ENCODE data around the gene VTI1A. TPM values are rescaled to one million over a fixed set of nuclear protein-coding genes. Genes with fewer than 3 reads are reported as not detected.
A peak's percentile ranks its signal among the peaks of the same experiment; 100 is the strongest.

Gene VTI1A
- total RNA-seq, 1 experiment from 2014 or later, result 28.6 TPM

- Mint-ChIP-seq H3K4me3 (ENCODE audit: low read depth, unreplicated experiment) (no peak overlapping the region), H3K36me3 (ENCODE audit: insufficient read depth, unreplicated experiment) (peaks cover 5% of the 10 kb centered on the region), H3K9me3 (ENCODE audit: low read depth, unreplicated experiment) (peaks cover 2% of the 10 kb centered on the region), H3K27ac (ENCODE audit: unreplicated experiment) (no peak overlapping the region), H3K4me1 (ENCODE audit: low read depth, unreplicated experiment) (peaks cover 47% of the 10 kb centered on the region), H3K27me3 (ENCODE audit: unreplicated experiment) (no peaks in the 10 kb centered on the region)
- intact Hi-C loops (cut with micrococcal nuclease; ENCODE audit: unreplicated experiment), result no loop called here
- no peak for DNase-seq
- CTCF ChIA-PET, result no interaction called here
- TF ChIP-seq, protein P1, sequence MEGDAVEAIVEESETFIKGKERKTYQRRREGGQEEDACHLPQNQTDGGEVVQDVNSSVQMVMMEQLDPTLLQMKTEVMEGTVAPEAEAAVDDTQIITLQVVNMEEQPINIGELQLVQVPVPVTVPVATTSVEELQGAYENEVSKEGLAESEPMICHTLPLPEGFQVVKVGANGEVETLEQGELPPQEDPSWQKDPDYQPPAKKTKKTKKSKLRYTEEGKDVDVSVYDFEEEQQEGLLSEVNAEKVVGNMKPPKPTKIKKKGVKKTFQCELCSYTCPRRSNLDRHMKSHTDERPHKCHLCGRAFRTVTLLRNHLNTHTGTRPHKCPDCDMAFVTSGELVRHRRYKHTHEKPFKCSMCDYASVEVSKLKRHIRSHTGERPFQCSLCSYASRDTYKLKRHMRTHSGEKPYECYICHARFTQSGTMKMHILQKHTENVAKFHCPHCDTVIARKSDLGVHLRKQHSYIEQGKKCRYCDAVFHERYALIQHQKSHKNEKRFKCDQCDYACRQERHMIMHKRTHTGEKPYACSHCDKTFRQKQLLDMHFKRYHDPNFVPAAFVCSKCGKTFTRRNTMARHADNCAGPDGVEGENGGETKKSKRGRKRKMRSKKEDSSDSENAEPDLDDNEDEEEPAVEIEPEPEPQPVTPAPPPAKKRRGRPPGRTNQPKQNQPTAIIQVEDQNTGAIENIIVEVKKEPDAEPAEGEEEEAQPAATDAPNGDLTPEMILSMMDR (IDR thresholded peaks at IDR 0.05; ENCODE audit: unreplicated experiment), result no peak
- BruUV-seq (replicated peaks), result no TSS peak
Measured at GRCh38 chr10:112407696-112408095, 39.3 kb upstream of the VTI1A start.

DNA sequence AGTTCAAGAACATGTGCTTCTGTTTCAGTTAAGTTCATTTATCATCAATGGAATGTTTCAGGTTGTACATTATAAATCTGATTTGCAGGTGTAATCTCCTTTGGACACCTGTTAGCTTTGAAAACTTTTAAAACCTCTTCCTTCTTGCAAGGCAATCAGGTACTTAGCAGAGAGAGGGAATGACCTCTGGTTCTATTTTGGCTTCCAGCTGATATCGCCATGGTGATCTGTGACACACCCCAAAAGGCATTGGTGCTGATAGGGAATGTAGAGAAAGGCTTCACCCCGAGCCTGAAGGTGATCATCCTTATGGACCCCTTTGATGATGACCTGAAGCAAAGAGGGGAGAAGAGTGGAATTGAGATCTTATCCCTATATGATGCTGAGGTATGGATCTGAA, 37.7 kb upstream of the VTI1A start:
- Mint-ChIP-seq H3K4me3 (ENCODE audit: low read depth, unreplicated experiment) (no peak overlapping the region), H3K27me3 (ENCODE audit: unreplicated experiment) (no peaks in the 10 kb centered on the region), H3K4me1 (ENCODE audit: low read depth, unreplicated experiment) (peaks cover 34% of the 10 kb centered on the region), H3K27ac (ENCODE audit: unreplicated experiment) (peak overlapping the region; percentile 34), H3K9me3 (ENCODE audit: low read depth, unreplicated experiment) (peaks cover 2% of the 10 kb centered on the region), H3K36me3 (ENCODE audit: insufficient read depth, unreplicated experiment) (peaks cover 5% of the 10 kb centered on the region)
- DNase-seq, result no peak
- no TSS peak for BruUV-seq (replicated peaks)
- CTCF ChIA-PET, result no interaction called here
- intact Hi-C loops (cut with micrococcal nuclease; ENCODE audit: unreplicated experiment), result no loop called here
- TF ChIP-seq, protein P1 (IDR thresholded peaks at IDR 0.05; ENCODE audit: unreplicated experiment), result no peak

- H3K4me3 Mint-ChIP-seq (ENCODE audit: low read depth, unreplicated experiment), result no peak overlapping the region
- H3K4me1 Mint-ChIP-seq (ENCODE audit: low read depth, unreplicated experiment), result peaks cover 29% of the 10 kb centered on the region
- no peak overlapping the region for H3K27ac Mint-ChIP-seq (ENCODE audit: unreplicated experiment)
- CTCF ChIA-PET, result no interaction called here
- peaks cover 2% of the 10 kb centered on the region for H3K9me3 Mint-ChIP-seq (ENCODE audit: low read depth, unreplicated experiment)
- no peaks in the 10 kb centered on the region for H3K27me3 Mint-ChIP-seq (ENCODE audit: unreplicated experiment)
- TF ChIP-seq, protein P1 (IDR thresholded peaks at IDR 0.05; ENCODE audit: unreplicated experiment), result no peak
- BruUV-seq (replicated peaks), result no TSS peak
- intact Hi-C loops (cut with micrococcal nuclease; ENCODE audit: unreplicated experiment), result no loop called here
- H3K36me3 Mint-ChIP-seq (ENCODE audit: insufficient read depth, unreplicated experiment), result peaks cover 5% of the 10 kb centered on the region
- DNase-seq, result no peak
Measured at GRCh38 chr10:112409755-112410154, 37.3 kb upstream of the VTI1A start.

DNA sequence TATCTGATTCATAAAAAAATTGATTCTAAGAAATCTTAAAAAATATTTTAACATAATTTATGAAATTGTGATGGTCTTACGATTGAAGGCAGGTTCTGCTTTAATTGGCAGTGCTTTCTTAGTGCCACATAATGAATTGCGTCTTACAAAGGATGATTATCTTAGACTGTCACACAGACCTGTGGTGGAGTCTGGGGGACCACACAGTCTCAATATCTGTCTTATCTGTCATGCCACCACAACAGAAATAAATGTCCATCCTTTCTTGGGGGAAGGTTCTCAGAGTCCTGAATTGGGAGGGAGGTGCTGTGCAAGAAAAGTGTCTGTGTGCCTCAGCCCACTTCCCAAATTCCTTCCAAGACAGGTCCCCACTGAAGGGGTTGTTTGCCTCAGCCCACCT, 34.3 kb upstream of the VTI1A start:
- peaks cover 8% of the 10 kb centered on the region for H3K4me1 Mint-ChIP-seq (ENCODE audit: low read depth, unreplicated experiment)
- peaks cover 11% of the 10 kb centered on the region for H3K36me3 Mint-ChIP-seq (ENCODE audit: insufficient read depth, unreplicated experiment)
- BruUV-seq (replicated peaks), result no TSS peak
- H3K9me3 Mint-ChIP-seq (ENCODE audit: low read depth, unreplicated experiment), result no peaks in the 10 kb centered on the region
- CTCF ChIA-PET, result no interaction called here
- TF ChIP-seq, protein P1 (IDR thresholded peaks at IDR 0.05; ENCODE audit: unreplicated experiment), result no peak
- H3K27ac Mint-ChIP-seq (ENCODE audit: unreplicated experiment), result no peak overlapping the region
- no peak for DNase-seq
- no peaks in the 10 kb centered on the region for H3K27me3 Mint-ChIP-seq (ENCODE audit: unreplicated experiment)
- H3K4me3 Mint-ChIP-seq (ENCODE audit: low read depth, unreplicated experiment), result no peak overlapping the region
- intact Hi-C loops (cut with micrococcal nuclease; ENCODE audit: unreplicated experiment), result no loop called here

Measured in Calu3 (cell line).